Esophagus squamous epithelium (tissue), 4 donors: ENCODE data around the gene TSBP1.

Experiments used
- POLR2A ChIP-seq, 4 donors: fragments of 450-650 bp; IDR thresholded peaks; one replicate each; pipeline ENCODE4 v1.6.1; 2017; ENCODE audit warnings: antibody characterized with exemption in 4 of 4, mild to moderate bottlenecking in 4 of 4, moderate library complexity in 3 of 4
- TF ChIP-seq, protein P1 (sequence below), 6 experiments: fragments of 450-650 bp in 4 of 6; fragments of 200-600 bp in 2 of 6; sonication (generic) in 2 of 6; IDR thresholded peaks; one replicate each; pipeline ENCODE4 v1.5.1; 2016 to 2019; ENCODE audit warnings: antibody characterized with exemption in 6 of 6, mild to moderate bottlenecking in 4 of 6, moderate library complexity in 4 of 6

- TF ChIP-seq, protein P1, sequence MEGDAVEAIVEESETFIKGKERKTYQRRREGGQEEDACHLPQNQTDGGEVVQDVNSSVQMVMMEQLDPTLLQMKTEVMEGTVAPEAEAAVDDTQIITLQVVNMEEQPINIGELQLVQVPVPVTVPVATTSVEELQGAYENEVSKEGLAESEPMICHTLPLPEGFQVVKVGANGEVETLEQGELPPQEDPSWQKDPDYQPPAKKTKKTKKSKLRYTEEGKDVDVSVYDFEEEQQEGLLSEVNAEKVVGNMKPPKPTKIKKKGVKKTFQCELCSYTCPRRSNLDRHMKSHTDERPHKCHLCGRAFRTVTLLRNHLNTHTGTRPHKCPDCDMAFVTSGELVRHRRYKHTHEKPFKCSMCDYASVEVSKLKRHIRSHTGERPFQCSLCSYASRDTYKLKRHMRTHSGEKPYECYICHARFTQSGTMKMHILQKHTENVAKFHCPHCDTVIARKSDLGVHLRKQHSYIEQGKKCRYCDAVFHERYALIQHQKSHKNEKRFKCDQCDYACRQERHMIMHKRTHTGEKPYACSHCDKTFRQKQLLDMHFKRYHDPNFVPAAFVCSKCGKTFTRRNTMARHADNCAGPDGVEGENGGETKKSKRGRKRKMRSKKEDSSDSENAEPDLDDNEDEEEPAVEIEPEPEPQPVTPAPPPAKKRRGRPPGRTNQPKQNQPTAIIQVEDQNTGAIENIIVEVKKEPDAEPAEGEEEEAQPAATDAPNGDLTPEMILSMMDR (IDR thresholded peaks at IDR 0.05) = peak in 1 of 6 experiments; percentile 4
- TF ChIP-seq POLR2A (IDR thresholded peaks at IDR 0.05) = no peak
These were observed 22.1 kb upstream of the TSBP1 start for GRCh38 chr6:32393665-32394420.
